Measurements from ENCODE around the gene NFAM1.

Gene NFAM1

GRCh38 chr22:42368379-42369249 lies 63.6 kb downstream of the NFAM1 start:
- peaks cover 56% of the 10 kb centered on the region for H3K27me3 Mint-ChIP-seq (ENCODE audit: low read depth)
- no peak overlapping the region for H3K27ac Mint-ChIP-seq
- H3K4me1 Mint-ChIP-seq (ENCODE audit: low read depth): peaks cover 11% of the 10 kb centered on the region
- H3K4me3 Mint-ChIP-seq: peak overlapping the region; percentile 44
- H3K36me3 Mint-ChIP-seq (ENCODE audit: low read depth): no peaks in the 10 kb centered on the region
- H3K9me3 Mint-ChIP-seq: no peaks in the 10 kb centered on the region

GRCh38 chr22:42367980-42368378 lies 64.2 kb downstream of the NFAM1 start:
- Mint-ChIP-seq H3K9me3 (no peaks in the 10 kb centered on the region), H3K36me3 (ENCODE audit: low read depth) (no peaks in the 10 kb centered on the region), H3K27me3 (ENCODE audit: low read depth) (peaks cover 58% of the 10 kb centered on the region), H3K27ac (no peak overlapping the region), H3K4me3 (no peak overlapping the region), H3K4me1 (ENCODE audit: low read depth) (peaks cover 11% of the 10 kb centered on the region)

GRCh38 chr22:42366806-42367581 lies 65.2 kb downstream of the NFAM1 start:
- H3K4me3 Mint-ChIP-seq: no peak overlapping the region
- peaks cover 65% of the 10 kb centered on the region for H3K27me3 Mint-ChIP-seq (ENCODE audit: low read depth)
- no peak overlapping the region for H3K27ac Mint-ChIP-seq
- H3K36me3 Mint-ChIP-seq (ENCODE audit: low read depth): no peaks in the 10 kb centered on the region
- no peaks in the 10 kb centered on the region for H3K9me3 Mint-ChIP-seq
- H3K4me1 Mint-ChIP-seq (ENCODE audit: low read depth): peaks cover 11% of the 10 kb centered on the region

- Mint-ChIP-seq H3K36me3 (ENCODE audit: low read depth) (no peaks in the 10 kb centered on the region), H3K9me3 (no peaks in the 10 kb centered on the region), H3K4me3 (no peak overlapping the region), H3K27ac (no peak overlapping the region), H3K27me3 (ENCODE audit: low read depth) (peaks cover 72% of the 10 kb centered on the region), H3K4me1 (ENCODE audit: low read depth) (peaks cover 11% of the 10 kb centered on the region)
These were observed 66.1 kb downstream of the NFAM1 start for GRCh38 chr22:42365942-42366695.

- Mint-ChIP-seq H3K27me3 (ENCODE audit: low read depth) (peaks cover 76% of the 10 kb centered on the region), H3K4me1 (ENCODE audit: low read depth) (peaks cover 11% of the 10 kb centered on the region), H3K4me3 (no peak overlapping the region), H3K27ac (no peak overlapping the region), H3K9me3 (no peaks in the 10 kb centered on the region), H3K36me3 (ENCODE audit: low read depth) (no peaks in the 10 kb centered on the region)
These were observed 66.9 kb downstream of the NFAM1 start for GRCh38 chr22:42365111-42365865.

GRCh38 chr22:42364604-42365110 lies 67.5 kb downstream of the NFAM1 start:
- Mint-ChIP-seq H3K36me3 (ENCODE audit: low read depth) (no peaks in the 10 kb centered on the region), H3K4me1 (ENCODE audit: low read depth) (peaks cover 9% of the 10 kb centered on the region), H3K27me3 (ENCODE audit: low read depth) (peaks cover 79% of the 10 kb centered on the region), H3K4me3 (no peak overlapping the region), H3K27ac (no peak overlapping the region), H3K9me3 (no peaks in the 10 kb centered on the region)

- Mint-ChIP-seq H3K4me1 (ENCODE audit: low read depth) (peaks cover 6% of the 10 kb centered on the region), H3K36me3 (ENCODE audit: low read depth) (no peaks in the 10 kb centered on the region), H3K4me3 (no peak overlapping the region), H3K9me3 (no peaks in the 10 kb centered on the region), H3K27ac (no peak overlapping the region), H3K27me3 (ENCODE audit: low read depth) (peaks cover 74% of the 10 kb centered on the region)
These were observed 68.3 kb downstream of the NFAM1 start for GRCh38 chr22:42363892-42364291.

GRCh38 chr22:42361523-42361922 lies 70.7 kb downstream of the NFAM1 start:
- no peak overlapping the region for H3K4me3 Mint-ChIP-seq
- H3K27me3 Mint-ChIP-seq (ENCODE audit: low read depth): peaks cover 53% of the 10 kb centered on the region
- H3K9me3 Mint-ChIP-seq: no peaks in the 10 kb centered on the region
- H3K36me3 Mint-ChIP-seq (ENCODE audit: low read depth): no peaks in the 10 kb centered on the region
- no peak overlapping the region for H3K27ac Mint-ChIP-seq
- H3K4me1 Mint-ChIP-seq (ENCODE audit: low read depth): no peaks in the 10 kb centered on the region

- H3K4me3 Mint-ChIP-seq: no peak overlapping the region
- no peak overlapping the region for H3K27ac Mint-ChIP-seq
- no peaks in the 10 kb centered on the region for H3K4me1 Mint-ChIP-seq (ENCODE audit: low read depth)
- H3K27me3 Mint-ChIP-seq (ENCODE audit: low read depth): peaks cover 41% of the 10 kb centered on the region
- no peaks in the 10 kb centered on the region for H3K36me3 Mint-ChIP-seq (ENCODE audit: low read depth)
- H3K9me3 Mint-ChIP-seq: no peaks in the 10 kb centered on the region
These were observed 71.9 kb downstream of the NFAM1 start for GRCh38 chr22:42360348-42360747.

- H3K4me3 Mint-ChIP-seq: no peak overlapping the region
- no peaks in the 10 kb centered on the region for H3K9me3 Mint-ChIP-seq
- peaks cover 27% of the 10 kb centered on the region for H3K27me3 Mint-ChIP-seq (ENCODE audit: low read depth)
- H3K4me1 Mint-ChIP-seq (ENCODE audit: low read depth): no peaks in the 10 kb centered on the region
- no peaks in the 10 kb centered on the region for H3K36me3 Mint-ChIP-seq (ENCODE audit: low read depth)
- H3K27ac Mint-ChIP-seq: no peak overlapping the region
These were observed 73.3 kb downstream of the NFAM1 start for GRCh38 chr22:42358643-42359558.

GRCh38 chr22:42357634-42358296 lies 74.4 kb downstream of the NFAM1 start:
- H3K27ac Mint-ChIP-seq: no peak overlapping the region
- peaks cover 22% of the 10 kb centered on the region for H3K27me3 Mint-ChIP-seq (ENCODE audit: low read depth)
- no peaks in the 10 kb centered on the region for H3K4me1 Mint-ChIP-seq (ENCODE audit: low read depth)
- no peaks in the 10 kb centered on the region for H3K9me3 Mint-ChIP-seq
- no peak overlapping the region for H3K4me3 Mint-ChIP-seq
- H3K36me3 Mint-ChIP-seq (ENCODE audit: low read depth): no peaks in the 10 kb centered on the region

- peaks cover 17% of the 10 kb centered on the region for H3K27me3 Mint-ChIP-seq (ENCODE audit: low read depth)
- H3K27ac Mint-ChIP-seq: no peak overlapping the region
- no peaks in the 10 kb centered on the region for H3K36me3 Mint-ChIP-seq (ENCODE audit: low read depth)
- no peak overlapping the region for H3K4me3 Mint-ChIP-seq
- no peaks in the 10 kb centered on the region for H3K9me3 Mint-ChIP-seq
- H3K4me1 Mint-ChIP-seq (ENCODE audit: low read depth): no peaks in the 10 kb centered on the region
These were observed 75.0 kb downstream of the NFAM1 start for GRCh38 chr22:42357221-42357620.

- Mint-ChIP-seq H3K4me1 (ENCODE audit: low read depth) (no peaks in the 10 kb centered on the region), H3K27ac (no peak overlapping the region), H3K27me3 (ENCODE audit: low read depth) (peaks cover 11% of the 10 kb centered on the region), H3K36me3 (ENCODE audit: low read depth) (no peaks in the 10 kb centered on the region), H3K9me3 (no peaks in the 10 kb centered on the region), H3K4me3 (no peak overlapping the region)
These were observed 75.7 kb downstream of the NFAM1 start for GRCh38 chr22:42356533-42356932.

Data from T-helper 1 cell treated with Interleukin-12 subunit alpha and Interleukin-12 subunit beta and Interleukin-4 antibody, amounts not matched to agents 30 μg/mL and 1 μg/mL, for 36 hours (primary cell).